HG03159 (cell line): ENCODE measurements around the gene SLC38A6.
A peak's percentile ranks its signal among the peaks of the same experiment; 100 is the strongest.

Experiments used
- ATAC-seq: cut with Tn5 transposase; IDR thresholded peaks from one replicate; pipeline ENCODE4 v1.9.1; 2021; ENCODE audit warnings: mild to moderate bottlenecking, moderate library complexity; ENCODE audit not compliant: unreplicated experiment

SLC38A6 gene

GRCh38 chr14:60975551-60975950, 5.5 kb upstream of the SLC38A6 start:
- no peak for ATAC-seq

- ATAC-seq: no peak
Observed at GRCh38 chr14:60977847-60978246, 3.2 kb upstream of the SLC38A6 start.

- no peak for ATAC-seq
Observed at GRCh38 chr14:60981633-60982455, 799 bp downstream of the SLC38A6 start.

GRCh38 chr14:60984196-60984595, 3.2 kb downstream of the SLC38A6 start:
- no peak for ATAC-seq

GRCh38 chr14:60986500-60986899, 5.5 kb downstream of the SLC38A6 start:
- ATAC-seq: no peak

GRCh38 chr14:60989599-60989998, 8.6 kb downstream of the SLC38A6 start:
- ATAC-seq: no peak

GRCh38 chr14:60998617-60999016, 17.6 kb downstream of the SLC38A6 start:
- ATAC-seq: no peak

GRCh38 chr14:60999536-60999935, 18.5 kb downstream of the SLC38A6 start:
- no peak for ATAC-seq

GRCh38 chr14:61003571-61003970, 22.5 kb downstream of the SLC38A6 start:
- ATAC-seq: no peak

GRCh38 chr14:61019537-61019936, 38.5 kb downstream of the SLC38A6 start:
- no peak for ATAC-seq

- ATAC-seq: no peak
Observed at GRCh38 chr14:61025251-61026223, 44.5 kb downstream of the SLC38A6 start.

GRCh38 chr14:61026526-61026925, 45.5 kb downstream of the SLC38A6 start:
- no peak for ATAC-seq

- no peak for ATAC-seq
Observed at GRCh38 chr14:61031026-61031425, 50.0 kb downstream of the SLC38A6 start.

- ATAC-seq: no peak
Observed at GRCh38 chr14:61033054-61033453, 52.0 kb downstream of the SLC38A6 start.

- ATAC-seq: no peak
Observed at GRCh38 chr14:61033855-61034254, 52.8 kb downstream of the SLC38A6 start.

GRCh38 chr14:61034416-61035120, 53.5 kb downstream of the SLC38A6 start:
- peak; percentile 92 for ATAC-seq

- no peak for ATAC-seq
Observed at GRCh38 chr14:61037215-61037614, 56.2 kb downstream of the SLC38A6 start.

GRCh38 chr14:61041704-61042103, 60.7 kb downstream of the SLC38A6 start:
- no peak for ATAC-seq

GRCh38 chr14:61042220-61042619, 61.2 kb downstream of the SLC38A6 start:
- no peak for ATAC-seq

- ATAC-seq: no peak
Observed at GRCh38 chr14:61043506-61043905, 62.5 kb downstream of the SLC38A6 start.

GRCh38 chr14:61047021-61047420, 66.0 kb downstream of the SLC38A6 start:
- ATAC-seq: no peak
